ENCODE results near the gene NUP205.

GRCh38 chr7:135508883-135509588, 48.7 kb upstream of the NUP205 start:
- TF ChIP-seq, protein P1, sequence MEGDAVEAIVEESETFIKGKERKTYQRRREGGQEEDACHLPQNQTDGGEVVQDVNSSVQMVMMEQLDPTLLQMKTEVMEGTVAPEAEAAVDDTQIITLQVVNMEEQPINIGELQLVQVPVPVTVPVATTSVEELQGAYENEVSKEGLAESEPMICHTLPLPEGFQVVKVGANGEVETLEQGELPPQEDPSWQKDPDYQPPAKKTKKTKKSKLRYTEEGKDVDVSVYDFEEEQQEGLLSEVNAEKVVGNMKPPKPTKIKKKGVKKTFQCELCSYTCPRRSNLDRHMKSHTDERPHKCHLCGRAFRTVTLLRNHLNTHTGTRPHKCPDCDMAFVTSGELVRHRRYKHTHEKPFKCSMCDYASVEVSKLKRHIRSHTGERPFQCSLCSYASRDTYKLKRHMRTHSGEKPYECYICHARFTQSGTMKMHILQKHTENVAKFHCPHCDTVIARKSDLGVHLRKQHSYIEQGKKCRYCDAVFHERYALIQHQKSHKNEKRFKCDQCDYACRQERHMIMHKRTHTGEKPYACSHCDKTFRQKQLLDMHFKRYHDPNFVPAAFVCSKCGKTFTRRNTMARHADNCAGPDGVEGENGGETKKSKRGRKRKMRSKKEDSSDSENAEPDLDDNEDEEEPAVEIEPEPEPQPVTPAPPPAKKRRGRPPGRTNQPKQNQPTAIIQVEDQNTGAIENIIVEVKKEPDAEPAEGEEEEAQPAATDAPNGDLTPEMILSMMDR (IDR thresholded peaks at IDR 0.05): no peak
- no peak for TF ChIP-seq EP300 (IDR thresholded peaks at IDR 0.05)
- TF ChIP-seq POLR2AphosphoS5 (IDR thresholded peaks at IDR 0.05): no peak
- TF ChIP-seq POLR2A (IDR thresholded peaks at IDR 0.05): no peak

Data from suprapubic skin (tissue), 4 donors.